HepG2 (cell line): Measurements from ENCODE around the gene FIGNL1. TPM values are rescaled to one million over a fixed set of nuclear protein-coding genes. Genes with fewer than 3 reads are reported as not detected.

Experiments used
- ARNTL ChIP-seq: sonication (generic); formaldehyde crosslinking; IDR thresholded peaks from 2 replicates; pipeline ENCODE4 v1.4.0; 2020; ENCODE audit warnings: mild to moderate bottlenecking, missing genetic modification reagents
- CCDC6 ChIP-seq: sonication (generic); formaldehyde crosslinking; IDR thresholded peaks from 2 replicates; pipeline ENCODE4 v1.8.1; 2022; ENCODE audit warnings: mild to moderate bottlenecking, missing genetic modification reagents, moderate library complexity
- CREM ChIP-seq, 2 experiments: sonication (generic) in 1 of 2; formaldehyde crosslinking in 1 of 2; IDR thresholded peaks; 2 replicates each; pipeline versions ENCODE4 v1.4.0 to v1.6.1; 2016 to 2020; ENCODE audit warnings: antibody characterized with exemption in 1 of 2, mild to moderate bottlenecking in 1 of 2, missing genetic modification reagents in 1 of 2
- GATAD1 ChIP-seq: IDR thresholded peaks from 2 replicates; pipeline ENCODE4 v1.6.1; 2016; ENCODE audit warnings: missing genetic modification reagents, missing compliant biosample characterization
- KLF11 ChIP-seq: IDR thresholded peaks from 2 replicates; pipeline ENCODE4 v1.6.1; 2016; ENCODE audit warnings: missing compliant biosample characterization
- MXI1 ChIP-seq: IDR thresholded peaks from 3 replicates; pipeline ENCODE4 v1.6.1; 2012; ENCODE audit warnings: low read depth, low read length, inconsistent platforms, borderline replicate concordance
- NFKB2 ChIP-seq: sonication (generic); formaldehyde crosslinking; IDR thresholded peaks from 2 replicates; pipeline ENCODE4 v1.4.0; 2020; ENCODE audit warnings: missing genetic modification reagents, borderline replicate concordance
- PPARG ChIP-seq: conservative IDR thresholded peaks from 2 replicates; pipeline ENCODE4 v1.6.1; 2016; ENCODE audit warnings: missing biosample characterization, missing genetic modification reagents
- REPIN1 ChIP-seq: sonication (generic); formaldehyde crosslinking; IDR thresholded peaks from 2 replicates; pipeline ENCODE4 v1.8.0; 2022; ENCODE audit warnings: missing genetic modification reagents, low read depth, mild to moderate bottlenecking, borderline replicate concordance
- RXRA ChIP-seq: sonication (generic); formaldehyde crosslinking; IDR thresholded peaks from 2 replicates; pipeline ENCODE4 v1.5.1; 2020; ENCODE audit warnings: missing genetic modification reagents
- SYNCRIP ChIP-seq: fragments of 200-400 bp; formaldehyde crosslinking; IDR thresholded peaks from 2 replicates; pipeline ENCODE4 v1.6.1; 2018; ENCODE audit warnings: mild to moderate bottlenecking, low read depth, low read length; ENCODE audit not compliant: insufficient read depth
- ZBTB38 ChIP-seq: sonication (generic); formaldehyde crosslinking; IDR thresholded peaks from 2 replicates; pipeline ENCODE4 v1.5.1; 2020; ENCODE audit warnings: mild to moderate bottlenecking, missing genetic modification reagents
- ZC3H4 ChIP-seq: sonication (generic); formaldehyde crosslinking; IDR thresholded peaks from 2 replicates; pipeline ENCODE4 v1.4.0; 2020; ENCODE audit warnings: missing genetic modification reagents, borderline replicate concordance
- ZFP36L1 ChIP-seq: sonication (generic); formaldehyde crosslinking; IDR thresholded peaks from 2 replicates; pipeline ENCODE4 v1.8.0; 2022; ENCODE audit warnings: mild to moderate bottlenecking, missing genetic modification reagents, moderate library complexity
- ZMYM4 ChIP-seq: sonication (generic); formaldehyde crosslinking; IDR thresholded peaks from 2 replicates; pipeline ENCODE4 v1.8.1; 2023; ENCODE audit warnings: mild to moderate bottlenecking, missing genetic modification reagents
- ZNF207 ChIP-seq: fragments of 450-650 bp; IDR thresholded peaks from 2 replicates; pipeline ENCODE4 v1.6.1; 2016; ENCODE audit warnings: antibody characterized with exemption, borderline replicate concordance
- ZNF30 ChIP-seq: sonication (generic); formaldehyde crosslinking; IDR thresholded peaks from 2 replicates; pipeline ENCODE4 v1.5.0; 2020; ENCODE audit warnings: mild to moderate bottlenecking, missing genetic modification reagents
- ZNF326 ChIP-seq: sonication (generic); formaldehyde crosslinking; IDR thresholded peaks from 2 replicates; pipeline ENCODE4 v1.4.0; 2020; ENCODE audit warnings: missing genetic modification reagents, borderline replicate concordance
- polyA plus RNA-seq, 8 experiments: library from polyadenylated mRNA; depleted of rRNA in 3 of 8; stranded (reverse) in 7 of 8; unstranded in 1 of 8; fragments of >200 nt; fragmentation: Illumina TruSeq in 4 of 8; extraction: Trizol in 4 of 8; gene quantifications; 2 replicates each; pipeline versions ENCODE4 v1.2.1 to v1.2.3, GENCODE V29; 2011 to 2016; ENCODE audit warnings: low read depth in 4 of 8, missing spikeins in 1 of 8, mixed read lengths in 1 of 8; ENCODE audit not compliant: insufficient read depth in 1 of 8
- total RNA-seq, 5 experiments: library from RNA; depleted of rRNA; stranded (reverse); fragments of >200 nt; fragmentation: Illumina TruSeq; extraction: Trizol; gene quantifications; 2 replicates each; pipeline ENCODE4 v1.2.3, GENCODE V29; 2016; ENCODE audit warnings: low read depth in 1 of 5
- TF ChIP-seq, protein P1 (sequence below): sonication (generic); formaldehyde crosslinking; IDR thresholded peaks from 2 replicates; pipeline ENCODE4 v1.5.0; 2020; ENCODE audit warnings: missing genetic modification reagents
- TF ChIP-seq, protein P2 (sequence below): sonication (generic); formaldehyde crosslinking; IDR thresholded peaks from 2 replicates; pipeline ENCODE4 v1.9.0; 2022; ENCODE audit warnings: missing genetic modification reagents, mild to moderate bottlenecking, borderline replicate concordance
- TF ChIP-seq, protein P3 (sequence below): sonication (generic); formaldehyde crosslinking; IDR thresholded peaks from 2 replicates; pipeline ENCODE4 v1.4.0; 2020; ENCODE audit warnings: low read depth, mild to moderate bottlenecking, missing genetic modification reagents
- TF ChIP-seq, protein P4 (sequence below): sonication (generic); formaldehyde crosslinking; IDR thresholded peaks from 2 replicates; pipeline ENCODE4 v1.8.0; 2022; ENCODE audit warnings: mild to moderate bottlenecking, missing genetic modification reagents, moderate library complexity
- TF ChIP-seq, protein P5 (sequence below): sonication (generic); formaldehyde crosslinking; conservative IDR thresholded peaks from 2 replicates; pipeline ENCODE4 v1.4.0; 2020; ENCODE audit warnings: missing genetic modification reagents

FIGNL1 gene
- total and polyA plus RNA-seq, 2 of the 13 experiments (the other 11 are each of a cell fraction or from before 2014, with no cell fraction given), result 4.0 to 20.9 TPM

DNA sequence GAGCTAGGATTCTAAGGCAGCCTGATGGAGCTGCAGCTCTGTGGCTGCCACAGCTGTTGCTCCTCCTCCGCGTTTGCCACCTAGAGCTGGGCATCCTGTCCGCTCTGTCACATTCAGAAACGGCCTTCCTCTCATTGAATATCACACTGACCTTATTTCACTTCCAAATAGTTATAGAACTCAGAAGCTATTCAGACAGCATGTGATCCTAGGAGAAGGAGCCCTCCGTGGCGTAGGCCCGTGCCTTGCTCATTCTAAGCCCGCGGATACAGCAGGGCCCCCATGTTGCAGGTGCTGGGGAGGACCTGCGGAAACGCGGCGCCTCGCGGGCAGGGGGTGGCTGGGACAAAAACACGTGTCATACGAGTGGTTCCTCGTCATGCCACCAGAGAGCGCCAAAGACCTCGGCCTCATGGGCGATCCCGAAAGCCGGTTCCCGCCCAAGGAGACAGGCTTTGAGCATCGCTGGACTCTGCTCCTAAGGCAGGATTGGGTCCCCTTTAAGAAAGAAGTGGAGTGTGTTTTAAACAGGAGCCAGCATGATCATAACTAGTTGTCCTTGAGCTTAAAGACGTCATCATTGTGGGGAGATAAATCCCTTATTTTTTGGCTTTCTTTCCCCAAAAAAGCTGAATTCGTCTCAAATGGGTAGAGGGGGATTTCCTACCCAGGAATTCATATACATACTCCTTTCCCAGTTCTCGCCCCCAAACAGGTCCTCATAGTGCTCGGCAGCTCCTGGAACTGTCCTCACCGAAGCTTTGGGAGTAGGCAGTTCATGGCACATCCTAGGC, 17.9 kb upstream of the FIGNL1 start (continued):
- no peak for TF ChIP-seq ZC3H4 (CRISPR knock-in tag)
- no peak for TF ChIP-seq SYNCRIP
- TF ChIP-seq, protein P1, sequence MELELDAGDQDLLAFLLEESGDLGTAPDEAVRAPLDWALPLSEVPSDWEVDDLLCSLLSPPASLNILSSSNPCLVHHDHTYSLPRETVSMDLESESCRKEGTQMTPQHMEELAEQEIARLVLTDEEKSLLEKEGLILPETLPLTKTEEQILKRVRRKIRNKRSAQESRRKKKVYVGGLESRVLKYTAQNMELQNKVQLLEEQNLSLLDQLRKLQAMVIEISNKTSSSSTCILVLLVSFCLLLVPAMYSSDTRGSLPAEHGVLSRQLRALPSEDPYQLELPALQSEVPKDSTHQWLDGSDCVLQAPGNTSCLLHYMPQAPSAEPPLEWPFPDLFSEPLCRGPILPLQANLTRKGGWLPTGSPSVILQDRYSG (CRISPR knock-in tag), result no peak
- TF ChIP-seq, protein P2, sequence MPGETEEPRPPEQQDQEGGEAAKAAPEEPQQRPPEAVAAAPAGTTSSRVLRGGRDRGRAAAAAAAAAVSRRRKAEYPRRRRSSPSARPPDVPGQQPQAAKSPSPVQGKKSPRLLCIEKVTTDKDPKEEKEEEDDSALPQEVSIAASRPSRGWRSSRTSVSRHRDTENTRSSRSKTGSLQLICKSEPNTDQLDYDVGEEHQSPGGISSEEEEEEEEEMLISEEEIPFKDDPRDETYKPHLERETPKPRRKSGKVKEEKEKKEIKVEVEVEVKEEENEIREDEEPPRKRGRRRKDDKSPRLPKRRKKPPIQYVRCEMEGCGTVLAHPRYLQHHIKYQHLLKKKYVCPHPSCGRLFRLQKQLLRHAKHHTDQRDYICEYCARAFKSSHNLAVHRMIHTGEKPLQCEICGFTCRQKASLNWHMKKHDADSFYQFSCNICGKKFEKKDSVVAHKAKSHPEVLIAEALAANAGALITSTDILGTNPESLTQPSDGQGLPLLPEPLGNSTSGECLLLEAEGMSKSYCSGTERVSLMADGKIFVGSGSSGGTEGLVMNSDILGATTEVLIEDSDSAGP (CRISPR knock-in tag), result peak; percentile 57
- no peak for TF ChIP-seq CREM (IDR thresholded peaks at IDR 0.05)
- TF ChIP-seq CREM (CRISPR knock-in tag; IDR thresholded peaks at IDR 0.05), result no peak
- TF ChIP-seq ZNF30 (CRISPR knock-in tag), result no peak
- TF ChIP-seq, protein P3, sequence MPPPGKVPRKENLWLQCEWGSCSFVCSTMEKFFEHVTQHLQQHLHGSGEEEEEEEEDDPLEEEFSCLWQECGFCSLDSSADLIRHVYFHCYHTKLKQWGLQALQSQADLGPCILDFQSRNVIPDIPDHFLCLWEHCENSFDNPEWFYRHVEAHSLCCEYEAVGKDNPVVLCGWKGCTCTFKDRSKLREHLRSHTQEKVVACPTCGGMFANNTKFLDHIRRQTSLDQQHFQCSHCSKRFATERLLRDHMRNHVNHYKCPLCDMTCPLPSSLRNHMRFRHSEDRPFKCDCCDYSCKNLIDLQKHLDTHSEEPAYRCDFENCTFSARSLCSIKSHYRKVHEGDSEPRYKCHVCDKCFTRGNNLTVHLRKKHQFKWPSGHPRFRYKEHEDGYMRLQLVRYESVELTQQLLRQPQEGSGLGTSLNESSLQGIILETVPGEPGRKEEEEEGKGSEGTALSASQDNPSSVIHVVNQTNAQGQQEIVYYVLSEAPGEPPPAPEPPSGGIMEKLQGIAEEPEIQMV (CRISPR knock-in tag), result peak; percentile 46; the same call in 1 of the 2 replicates
- TF ChIP-seq NFKB2 (CRISPR knock-in tag), result peak; percentile 71; the same call in 1 of the 2 replicates
- TF ChIP-seq MXI1, result peak; percentile 66; the same call in 1 of the 3 replicates
- no peak for TF ChIP-seq ZNF326 (CRISPR knock-in tag)
- TF ChIP-seq KLF11 (CRISPR knock-in tag), result 0 out of 2 replicates have a peak, but pooled peaks have one; percentile 67
- TF ChIP-seq RXRA (CRISPR knock-in tag), result peak; percentile 55
- TF ChIP-seq ZBTB38 (CRISPR knock-in tag), result peak; percentile 67; the same call in 1 of the 2 replicates
- no peak for TF ChIP-seq ZNF207
- peak; percentile 61; the same call in 1 of the 2 replicates for TF ChIP-seq ZMYM4 (CRISPR knock-in tag)
- TF ChIP-seq, protein P4, sequence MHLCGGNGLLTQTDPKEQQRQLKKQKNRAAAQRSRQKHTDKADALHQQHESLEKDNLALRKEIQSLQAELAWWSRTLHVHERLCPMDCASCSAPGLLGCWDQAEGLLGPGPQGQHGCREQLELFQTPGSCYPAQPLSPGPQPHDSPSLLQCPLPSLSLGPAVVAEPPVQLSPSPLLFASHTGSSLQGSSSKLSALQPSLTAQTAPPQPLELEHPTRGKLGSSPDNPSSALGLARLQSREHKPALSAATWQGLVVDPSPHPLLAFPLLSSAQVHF (CRISPR knock-in tag), result no peak
- TF ChIP-seq CCDC6 (CRISPR knock-in tag), result peak; percentile 60; the same call in 1 of the 2 replicates
- peak; percentile 47; the same call in 1 of the 2 replicates for TF ChIP-seq PPARG (CRISPR knock-in tag)
- peak; percentile 67; the same call in 1 of the 2 replicates for TF ChIP-seq REPIN1 (CRISPR knock-in tag)
- TF ChIP-seq ARNTL (CRISPR knock-in tag), result peak; percentile 69; the same call in 1 of the 2 replicates
- TF ChIP-seq, protein P5, sequence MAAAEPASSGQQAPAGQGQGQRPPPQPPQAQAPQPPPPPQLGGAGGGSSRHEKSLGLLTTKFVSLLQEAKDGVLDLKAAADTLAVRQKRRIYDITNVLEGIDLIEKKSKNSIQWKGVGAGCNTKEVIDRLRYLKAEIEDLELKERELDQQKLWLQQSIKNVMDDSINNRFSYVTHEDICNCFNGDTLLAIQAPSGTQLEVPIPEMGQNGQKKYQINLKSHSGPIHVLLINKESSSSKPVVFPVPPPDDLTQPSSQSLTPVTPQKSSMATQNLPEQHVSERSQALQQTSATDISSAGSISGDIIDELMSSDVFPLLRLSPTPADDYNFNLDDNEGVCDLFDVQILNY (CRISPR knock-in tag), result peak; percentile 42; the same call in 1 of the 2 replicates
- peak; percentile 58; the same call in 1 of the 2 replicates for TF ChIP-seq GATAD1
- no peak for TF ChIP-seq ZFP36L1 (CRISPR knock-in tag)
